SJCRH30 (cell line): ENCODE results near the gene PAX5. TPM values are rescaled to one million over a fixed set of nuclear protein-coding genes. Genes with fewer than 3 reads are reported as not detected.

ENCODE experiments used
- DNase-seq, 2 experiments: peaks; one replicate each; pipeline ENCODE4 v3.0.0-alpha.2; 2015 to 2020
- H3K27ac ChIP-seq: fragments of 250-450 bp; sonication (Bioruptor Pico); 2 replicates; pipeline ENCODE4 v1.5.1; 2020; ENCODE audit warnings: mild to moderate bottlenecking, moderate library complexity
- H3K27me3 ChIP-seq: fragments of 250-450 bp; sonication (Bioruptor Pico); 2 replicates; pipeline ENCODE4 v1.5.1; 2020; ENCODE audit warnings: mild to moderate bottlenecking, moderate library complexity
- H3K36me3 ChIP-seq: fragments of 250-450 bp; sonication (Bioruptor Pico); 2 replicates; pipeline ENCODE4 v1.5.1; 2020; ENCODE audit warnings: mild to moderate bottlenecking, moderate library complexity
- H3K4me1 ChIP-seq: fragments of 250-450 bp; sonication (Bioruptor Pico); 2 replicates; pipeline ENCODE4 v1.5.1; 2020; ENCODE audit warnings: mild to moderate bottlenecking, moderate library complexity
- H3K4me3 ChIP-seq: fragments of 250-450 bp; sonication (Bioruptor Pico); 2 replicates; pipeline ENCODE4 v1.5.1; 2020; ENCODE audit warnings: mild to moderate bottlenecking, moderate library complexity
- H3K9me3 ChIP-seq: fragments of 250-450 bp; sonication (Bioruptor Pico); replicated peaks from 2 replicates; pipeline ENCODE4 v1.5.1; 2020; ENCODE audit warnings: mild to moderate bottlenecking, moderate library complexity
- total RNA-seq: library from RNA; depleted of rRNA; stranded (reverse); fragments of >200 nt; shearing (Covaris generic); gene quantifications from 2 replicates; pipeline ENCODE4 v1.2.3, GENCODE V29; 2014

The PAX5 gene
- total RNA-seq, 1 experiment from 2014 or later: 3.4 TPM

- H3K27ac ChIP-seq: no peak overlapping the region
- H3K4me1 ChIP-seq: no peaks in the 10 kb centered on the region
- H3K4me3 ChIP-seq: no peak overlapping the region
- H3K27me3 ChIP-seq: no peaks in the 10 kb centered on the region
- H3K36me3 ChIP-seq: no peaks in the 10 kb centered on the region
- no peak for DNase-seq
- no peaks in the 10 kb centered on the region for H3K9me3 ChIP-seq
Observed at GRCh38 chr9:36935332-36935731, 98.7 kb downstream of the PAX5 start.

DNA sequence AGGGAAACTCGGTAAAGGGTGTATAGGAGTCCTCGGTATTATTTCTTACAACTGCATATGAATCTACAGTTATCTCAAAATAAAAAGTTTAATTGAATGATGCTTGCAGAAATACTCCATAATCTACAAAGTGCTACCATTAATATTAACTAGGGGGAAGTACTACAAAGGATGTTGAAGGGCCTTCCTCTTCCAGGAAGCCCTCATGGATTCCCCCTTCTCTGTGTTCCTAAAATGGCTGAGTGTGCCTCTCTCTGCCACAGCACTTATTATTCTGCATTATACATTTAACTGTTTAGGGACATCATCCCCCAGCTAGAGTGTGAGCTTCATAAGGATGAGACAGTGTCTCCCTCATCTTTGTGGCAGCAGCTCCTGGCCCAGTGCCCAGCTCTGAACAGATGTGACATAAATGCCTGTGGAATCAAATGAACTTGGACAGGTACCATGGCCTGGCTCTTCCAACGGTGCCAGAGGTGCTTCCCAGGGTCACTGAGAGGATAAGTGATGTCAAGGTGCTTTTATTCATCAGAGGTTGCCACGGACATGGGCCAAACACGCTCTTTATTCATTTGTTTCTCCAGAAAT lies 99.5 kb downstream of the PAX5 start:
- H3K4me3 ChIP-seq: no peak overlapping the region
- no peaks in the 10 kb centered on the region for H3K4me1 ChIP-seq
- H3K36me3 ChIP-seq: no peaks in the 10 kb centered on the region
- no peak overlapping the region for H3K27ac ChIP-seq
- DNase-seq: peak; percentile 13 to 28
- H3K9me3 ChIP-seq: no peaks in the 10 kb centered on the region
- no peaks in the 10 kb centered on the region for H3K27me3 ChIP-seq

GRCh38 chr9:36933676-36934215 lies 100.3 kb downstream of the PAX5 start:
- Histone ChIP-seq H3K4me1 (no peaks in the 10 kb centered on the region), H3K27ac (no peak overlapping the region), H3K36me3 (no peaks in the 10 kb centered on the region), H3K27me3 (no peaks in the 10 kb centered on the region), H3K9me3 (no peaks in the 10 kb centered on the region), H3K4me3 (no peak overlapping the region)
- no peak for DNase-seq

DNA sequence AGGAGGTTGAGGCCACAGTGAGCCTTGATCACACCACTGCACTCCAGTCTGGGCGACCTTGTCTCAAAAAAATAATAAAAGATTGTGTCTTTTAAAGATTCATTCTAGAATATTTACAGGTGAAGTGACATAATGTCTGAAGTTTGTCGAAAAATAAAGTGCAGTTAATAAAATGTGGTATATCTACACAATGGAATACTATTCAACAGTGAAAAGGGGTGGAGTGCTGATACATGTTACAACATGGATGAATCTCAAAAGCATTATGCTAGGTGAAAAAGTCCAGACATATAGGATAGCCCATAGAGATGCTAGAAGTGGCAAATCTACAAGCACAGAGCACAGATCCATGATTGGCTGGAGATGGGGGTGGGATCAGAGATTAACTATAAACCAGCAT lies 101.9 kb downstream of the PAX5 start:
- Histone ChIP-seq H3K27ac (no peak overlapping the region), H3K9me3 (no peaks in the 10 kb centered on the region), H3K27me3 (no peaks in the 10 kb centered on the region), H3K4me1 (no peaks in the 10 kb centered on the region), H3K4me3 (no peak overlapping the region), H3K36me3 (no peaks in the 10 kb centered on the region)
- DNase-seq: no peak

DNA sequence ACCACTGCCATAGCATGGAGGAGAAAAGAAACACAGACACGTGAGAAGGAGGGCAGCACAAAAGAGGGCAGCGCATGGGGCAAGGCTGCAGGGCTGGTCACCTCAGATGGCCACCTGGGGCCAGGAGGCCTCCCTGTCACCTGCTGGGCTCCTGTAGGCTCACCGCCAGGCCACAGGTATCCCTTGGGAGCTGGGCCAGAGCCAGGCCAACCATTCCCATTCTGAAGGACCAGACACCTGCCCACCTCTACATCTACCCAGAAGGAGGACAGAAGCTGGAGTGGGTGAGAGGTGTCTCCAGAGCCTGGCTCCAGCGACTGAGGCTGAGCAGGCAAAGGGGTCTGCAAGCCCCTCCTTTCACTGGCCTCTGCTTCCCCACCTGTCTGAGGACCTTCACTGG lies 103.1 kb downstream of the PAX5 start:
- no peak for DNase-seq
- Histone ChIP-seq H3K36me3 (no peaks in the 10 kb centered on the region), H3K27me3 (no peaks in the 10 kb centered on the region), H3K4me1 (no peaks in the 10 kb centered on the region), H3K27ac (no peak overlapping the region), H3K4me3 (no peak overlapping the region), H3K9me3 (no peaks in the 10 kb centered on the region)

GRCh38 chr9:36929350-36929675 lies 104.8 kb downstream of the PAX5 start:
- Histone ChIP-seq H3K27ac (no peak overlapping the region), H3K4me3 (no peak overlapping the region), H3K4me1 (no peaks in the 10 kb centered on the region), H3K36me3 (no peaks in the 10 kb centered on the region), H3K9me3 (no peaks in the 10 kb centered on the region), H3K27me3 (no peaks in the 10 kb centered on the region)
- no peak for DNase-seq

GRCh38 chr9:36928670-36929349 lies 105.3 kb downstream of the PAX5 start:
- no peaks in the 10 kb centered on the region for H3K4me1 ChIP-seq
- no peaks in the 10 kb centered on the region for H3K9me3 ChIP-seq
- no peak for DNase-seq
- H3K27ac ChIP-seq: no peak overlapping the region
- no peak overlapping the region for H3K4me3 ChIP-seq
- no peaks in the 10 kb centered on the region for H3K27me3 ChIP-seq
- no peaks in the 10 kb centered on the region for H3K36me3 ChIP-seq

DNA sequence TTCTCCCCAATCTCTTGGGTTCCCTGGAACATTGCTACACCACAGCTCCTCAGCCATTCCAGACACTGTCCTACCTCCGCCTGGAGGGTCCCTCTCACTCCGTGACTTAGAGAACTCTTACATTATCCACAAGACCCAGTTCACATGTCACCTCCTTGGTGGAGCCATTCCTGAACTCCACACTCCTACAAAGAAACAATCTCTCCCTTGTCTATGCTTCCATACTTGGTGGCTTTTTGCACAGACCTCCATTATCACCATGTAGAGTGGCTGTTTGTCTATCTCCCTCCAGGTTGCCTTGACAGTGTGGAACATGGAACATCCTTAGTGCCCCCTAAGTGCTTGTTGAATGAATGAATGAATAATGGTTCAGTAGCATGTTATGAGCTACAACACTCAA lies 105.9 kb downstream of the PAX5 start:
- DNase-seq: no peak
- Histone ChIP-seq H3K27ac (no peak overlapping the region), H3K36me3 (no peaks in the 10 kb centered on the region), H3K4me3 (no peak overlapping the region), H3K27me3 (no peaks in the 10 kb centered on the region), H3K4me1 (no peaks in the 10 kb centered on the region), H3K9me3 (no peaks in the 10 kb centered on the region)

GRCh38 chr9:36924757-36925432 lies 109.2 kb downstream of the PAX5 start:
- Histone ChIP-seq H3K4me3 (no peak overlapping the region), H3K9me3 (no peaks in the 10 kb centered on the region), H3K36me3 (no peaks in the 10 kb centered on the region), H3K27me3 (no peaks in the 10 kb centered on the region), H3K27ac (no peak overlapping the region), H3K4me1 (no peaks in the 10 kb centered on the region)
- no peak for DNase-seq

DNA sequence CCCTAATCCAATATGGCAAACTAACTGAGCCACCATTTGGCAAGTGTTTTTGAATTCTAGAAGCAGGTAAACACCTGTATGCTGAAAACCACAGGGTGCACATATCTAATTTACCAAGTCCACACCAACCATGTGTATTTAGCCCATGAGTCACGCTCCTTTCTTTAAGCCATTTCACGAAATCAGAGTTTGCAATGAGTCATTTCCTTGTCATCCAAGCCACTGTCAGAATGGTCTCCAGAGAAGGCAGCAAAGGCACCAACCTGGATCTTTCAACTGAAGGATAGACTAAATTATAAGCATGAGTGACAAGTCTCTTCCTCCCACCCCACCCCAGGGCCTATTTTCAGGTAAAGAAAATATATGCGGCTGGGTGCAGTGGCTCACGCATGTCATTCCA lies 110.0 kb downstream of the PAX5 start:
- no peak overlapping the region for H3K27ac ChIP-seq
- H3K9me3 ChIP-seq: no peaks in the 10 kb centered on the region
- no peaks in the 10 kb centered on the region for H3K4me1 ChIP-seq
- no peaks in the 10 kb centered on the region for H3K27me3 ChIP-seq
- no peak overlapping the region for H3K4me3 ChIP-seq
- peak in 1 of 2 experiments; percentile 16 for DNase-seq
- H3K36me3 ChIP-seq: no peaks in the 10 kb centered on the region

DNA sequence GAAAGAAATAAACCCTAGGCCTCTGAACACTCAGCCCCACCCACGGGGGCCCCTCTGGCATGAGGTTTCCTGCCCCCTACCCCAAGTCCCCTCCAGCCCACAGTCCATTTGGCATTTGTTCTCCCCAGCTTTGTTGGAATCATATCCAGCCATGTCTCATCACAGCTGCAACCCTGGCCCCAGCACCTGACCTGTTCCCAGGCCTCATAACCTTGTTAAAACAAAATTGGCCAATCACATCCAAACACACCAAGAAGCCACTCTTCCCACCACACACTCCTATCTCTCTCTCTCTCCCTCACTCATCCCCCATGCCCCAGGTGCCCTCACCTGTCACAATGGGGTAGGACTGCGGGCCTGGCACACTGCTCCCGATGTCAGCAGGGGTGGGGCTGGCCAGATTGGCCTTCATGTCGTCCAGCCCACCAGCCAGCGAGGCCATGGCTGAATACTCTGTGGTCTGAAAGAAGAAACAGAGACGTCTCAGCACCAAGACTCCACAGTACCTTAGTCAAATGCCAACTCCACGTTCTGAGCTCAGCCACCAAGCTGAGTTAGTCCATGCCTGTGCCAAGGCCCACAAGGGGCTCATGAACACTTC lies 110.9 kb downstream of the PAX5 start:
- Histone ChIP-seq H3K9me3 (no peaks in the 10 kb centered on the region), H3K27ac (no peak overlapping the region), H3K36me3 (no peaks in the 10 kb centered on the region), H3K4me3 (no peak overlapping the region), H3K27me3 (no peaks in the 10 kb centered on the region), H3K4me1 (no peaks in the 10 kb centered on the region)
- no peak for DNase-seq

DNA sequence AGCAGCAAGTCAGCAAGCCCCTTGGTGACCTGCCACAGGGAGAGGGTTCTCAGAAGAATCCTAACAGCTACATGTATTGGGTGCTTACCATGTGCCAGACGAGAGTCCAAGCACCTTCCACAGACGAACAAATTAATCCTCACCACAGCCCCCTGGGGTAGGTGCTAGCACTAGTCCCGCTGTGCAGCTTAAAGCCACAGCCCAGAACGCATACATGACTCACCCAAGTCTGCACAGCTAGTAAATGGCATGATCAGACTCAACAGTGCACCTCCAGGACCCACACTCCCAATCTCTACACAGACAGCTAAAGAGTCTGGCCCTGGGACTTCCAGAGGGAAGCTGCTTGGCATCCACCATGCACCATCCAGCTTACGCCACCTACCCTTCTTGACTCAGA lies 111.5 kb downstream of the PAX5 start:
- H3K27me3 ChIP-seq: no peaks in the 10 kb centered on the region
- no peak overlapping the region for H3K27ac ChIP-seq
- H3K9me3 ChIP-seq: no peaks in the 10 kb centered on the region
- no peaks in the 10 kb centered on the region for H3K36me3 ChIP-seq
- no peak for DNase-seq
- no peaks in the 10 kb centered on the region for H3K4me1 ChIP-seq
- no peak overlapping the region for H3K4me3 ChIP-seq

DNA sequence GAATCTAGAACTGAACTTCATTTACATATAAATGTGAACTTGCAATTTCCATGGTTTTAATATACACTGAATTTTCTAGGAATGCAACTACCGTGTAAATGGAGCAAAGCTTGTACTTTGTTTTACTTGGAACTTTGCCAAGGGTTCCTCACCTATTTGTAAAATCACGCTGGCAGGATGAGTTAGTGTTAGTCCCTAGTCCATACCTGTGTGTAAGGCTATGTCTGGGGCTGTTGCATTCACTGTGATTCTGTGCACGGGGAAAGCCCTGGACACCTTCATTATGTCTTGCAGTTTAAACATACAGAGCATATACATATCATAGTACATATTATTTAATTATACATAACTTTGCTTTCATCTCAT lies 119.9 kb downstream of the PAX5 start:
- DNase-seq: no peak
- H3K27ac ChIP-seq: no peak overlapping the region
- no peaks in the 10 kb centered on the region for H3K27me3 ChIP-seq
- no peaks in the 10 kb centered on the region for H3K4me1 ChIP-seq
- no peaks in the 10 kb centered on the region for H3K36me3 ChIP-seq
- no peak overlapping the region for H3K4me3 ChIP-seq
- H3K9me3 ChIP-seq: no peaks in the 10 kb centered on the region

- Histone ChIP-seq H3K4me3 (no peak overlapping the region), H3K4me1 (no peaks in the 10 kb centered on the region), H3K27ac (no peak overlapping the region), H3K9me3 (no peaks in the 10 kb centered on the region), H3K36me3 (no peaks in the 10 kb centered on the region), H3K27me3 (no peaks in the 10 kb centered on the region)
- no peak for DNase-seq
Observed at GRCh38 chr9:36913393-36914211, 120.5 kb downstream of the PAX5 start.

DNA sequence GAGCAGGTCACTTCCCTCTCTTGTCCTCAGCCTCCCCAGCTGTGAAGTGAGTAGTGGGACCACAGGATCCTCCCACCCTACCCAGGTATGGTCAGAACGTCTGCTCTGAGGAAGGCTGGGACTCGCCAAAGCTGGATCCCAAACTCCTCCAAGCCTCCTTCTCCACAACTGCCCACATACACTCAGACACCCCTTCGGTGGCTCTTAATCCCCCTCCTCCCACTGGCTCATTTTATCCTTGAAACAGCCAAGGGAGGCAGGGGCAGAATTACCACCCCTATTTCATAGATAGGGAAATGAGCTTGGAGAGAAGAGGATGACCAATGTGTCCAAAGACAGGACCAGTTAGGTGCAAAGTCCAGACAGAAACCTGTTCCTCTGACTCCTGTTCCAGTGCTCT lies 121.4 kb downstream of the PAX5 start:
- Histone ChIP-seq H3K27ac (no peak overlapping the region), H3K4me1 (no peaks in the 10 kb centered on the region), H3K9me3 (no peaks in the 10 kb centered on the region), H3K36me3 (no peaks in the 10 kb centered on the region), H3K27me3 (no peaks in the 10 kb centered on the region), H3K4me3 (no peak overlapping the region)
- no peak for DNase-seq
